GM15510 (cell line): ENCODE data around the gene CNOT6L.

ENCODE experiments used
- POLR2A ChIP-seq: IDR thresholded peaks from 3 replicates; pipeline ENCODE4 v1.6.1; 2011; ENCODE audit warnings: borderline replicate concordance; ENCODE audit not compliant: insufficient read length; ENCODE audit errors: extremely low read depth

CNOT6L gene

DNA sequence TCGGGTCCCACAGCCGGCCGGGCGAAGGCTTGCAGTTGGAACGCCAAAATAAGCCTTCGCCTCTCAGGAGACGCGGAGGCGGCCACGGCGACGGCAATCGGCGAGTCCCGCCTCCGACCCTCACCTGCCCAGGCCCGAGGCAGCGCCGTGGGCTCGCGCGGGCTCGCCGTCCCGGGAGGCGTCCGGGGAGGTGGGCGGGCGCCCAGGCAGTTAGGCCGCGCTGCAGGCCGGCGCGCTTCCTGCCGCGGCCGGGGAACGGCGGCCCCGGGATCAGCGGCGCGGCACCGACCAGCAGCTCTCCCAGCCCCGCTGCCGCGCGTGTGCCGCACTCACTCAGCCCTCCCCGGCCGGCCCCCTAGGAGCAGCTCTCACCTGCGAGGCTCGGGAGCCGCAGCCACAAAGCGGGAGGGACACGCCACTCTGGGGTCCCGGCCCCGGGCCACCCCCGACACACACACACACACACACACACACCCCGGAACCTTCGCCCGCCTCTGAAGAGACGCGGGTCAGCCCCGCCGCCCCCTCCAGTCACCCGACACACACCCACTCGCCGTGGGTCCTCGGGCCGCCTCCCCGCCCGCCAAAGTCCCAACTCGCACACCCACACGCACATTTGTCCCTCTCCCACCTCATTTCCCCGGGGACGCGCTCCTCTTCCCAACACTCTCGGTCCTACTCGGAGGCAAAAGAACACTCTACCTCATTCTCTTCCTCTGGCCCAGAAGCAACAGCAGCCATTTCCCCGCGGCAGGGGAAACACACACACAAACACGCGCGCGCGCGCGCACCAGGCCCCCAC lies at the start of gene CNOT6L:
CNOT6L (minus strand) TSS at position 767 of the 802 bp plus-strand sequence; CDS start at position 707, 60 bp downstream.
- TF ChIP-seq POLR2A: peak; percentile 46

DNA sequence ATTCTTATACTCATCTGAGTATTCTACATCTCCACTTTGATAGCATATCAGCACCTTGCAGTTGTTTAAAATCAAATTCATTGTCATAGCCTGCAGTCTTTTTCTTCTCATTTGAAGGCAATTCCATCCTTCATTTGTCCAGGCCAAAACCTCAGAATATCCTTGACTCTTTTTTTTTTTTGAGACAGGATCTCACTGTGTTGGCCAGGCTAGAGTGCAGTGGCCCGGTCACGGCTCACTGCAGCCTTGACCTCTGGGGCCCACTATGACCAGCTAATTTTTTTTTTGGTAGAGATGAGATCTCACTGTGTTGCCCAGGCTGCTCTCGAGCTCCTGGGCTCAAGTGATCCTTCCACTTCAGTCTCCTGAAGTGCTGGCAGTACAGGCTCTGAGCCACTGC lies 46.1 kb upstream of the CNOT6L start:
- no peak for TF ChIP-seq POLR2A

DNA sequence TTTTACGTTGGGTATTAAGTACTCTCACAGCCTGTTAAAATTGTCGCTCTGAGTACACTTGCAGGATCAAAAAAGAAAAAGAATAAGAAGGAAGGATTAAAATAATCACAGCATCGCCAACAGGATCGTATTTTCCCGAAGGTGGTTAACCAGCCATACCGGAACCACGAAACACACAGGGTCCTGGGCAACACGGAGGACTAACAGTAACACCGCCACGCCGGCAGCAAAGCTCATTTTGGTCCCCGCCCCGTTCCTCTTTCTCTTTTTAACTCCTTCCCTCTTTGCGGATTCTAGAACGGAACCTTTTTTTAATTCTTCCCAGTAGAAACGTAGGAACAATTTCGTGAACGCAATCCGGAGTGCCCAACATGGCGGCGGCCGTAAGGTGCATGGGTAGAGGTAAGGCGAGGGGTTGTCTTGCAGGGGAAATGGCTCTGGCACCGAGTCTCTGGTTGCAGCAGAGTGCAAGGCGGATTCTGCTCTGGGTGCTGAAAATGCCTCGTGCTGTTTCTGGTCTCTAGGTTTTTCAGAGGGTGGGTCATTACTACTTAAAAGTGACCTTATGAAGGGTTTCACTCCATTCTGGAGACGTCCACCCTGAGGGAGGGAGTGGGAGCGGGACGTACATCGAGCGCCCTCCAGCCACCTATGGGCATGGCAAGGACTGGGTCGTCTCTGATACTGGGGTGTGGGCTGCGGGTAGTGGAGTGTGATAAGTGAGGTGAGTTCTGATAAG lies 43.5 kb upstream of the CNOT6L start, which contains the start of gene MRPL1:
MRPL1 (plus strand) TSS at position 353 of the 739 bp plus-strand sequence; CDS start at position 372, 19 bp downstream.
- peak; percentile 84 for TF ChIP-seq POLR2A

DNA sequence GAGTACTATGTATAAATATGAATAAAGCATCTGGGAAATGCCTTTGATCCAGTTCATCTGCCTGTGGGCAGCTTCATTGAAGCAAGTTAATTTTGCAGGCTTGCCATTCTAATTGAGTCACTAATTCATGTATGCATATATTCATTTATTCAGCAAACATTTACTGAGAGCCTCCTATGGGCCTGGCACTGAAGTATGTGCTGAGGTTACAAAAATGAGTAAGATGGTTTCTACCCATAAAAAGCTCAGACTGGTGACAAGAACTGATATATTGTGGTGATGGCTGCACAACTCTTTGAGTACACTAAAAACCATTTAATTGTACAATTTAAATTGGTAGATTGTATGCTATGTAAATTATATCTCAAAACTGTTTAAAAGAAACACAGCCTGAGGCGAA lies 42.3 kb upstream of the CNOT6L start:
- no peak for TF ChIP-seq POLR2A

DNA sequence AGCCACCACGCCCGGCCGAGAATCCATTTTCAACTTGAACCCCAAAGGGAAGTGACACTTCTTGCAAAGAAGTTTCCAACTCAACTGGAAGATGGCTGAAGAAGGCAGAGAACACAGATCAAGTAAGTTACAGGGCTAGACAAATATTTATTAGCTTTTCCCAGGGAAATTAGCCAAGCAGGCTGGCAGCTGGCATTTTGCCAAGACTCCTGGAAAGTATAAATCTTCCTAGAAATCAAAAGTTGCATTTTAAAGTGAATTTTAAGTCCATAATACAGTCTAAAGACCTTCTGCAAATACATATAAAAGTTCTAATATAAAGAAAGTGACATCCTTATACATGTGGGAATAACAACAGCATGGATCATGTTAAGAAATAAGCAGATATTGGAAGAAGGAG lies 40.1 kb upstream of the CNOT6L start:
- no peak for TF ChIP-seq POLR2A

DNA sequence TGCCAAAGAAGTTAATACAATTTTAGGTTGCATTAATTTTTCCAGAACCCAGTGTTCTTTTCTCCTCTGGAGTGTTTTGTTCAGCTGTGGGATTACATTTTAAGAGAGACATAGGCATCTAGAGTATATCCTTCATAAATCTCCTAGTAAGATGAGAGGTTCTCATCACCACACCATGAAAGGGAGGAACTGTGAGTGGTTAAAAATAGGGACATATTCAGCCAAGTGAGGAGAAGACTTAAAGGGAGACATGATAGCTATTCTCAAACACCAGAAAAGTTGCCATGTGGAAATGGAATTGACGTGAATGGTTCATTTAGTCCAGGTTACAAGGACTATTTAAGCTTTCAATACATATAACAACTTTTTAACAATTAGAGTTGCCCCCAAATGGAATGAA lies 37.0 kb upstream of the CNOT6L start:
- no peak for TF ChIP-seq POLR2A

DNA sequence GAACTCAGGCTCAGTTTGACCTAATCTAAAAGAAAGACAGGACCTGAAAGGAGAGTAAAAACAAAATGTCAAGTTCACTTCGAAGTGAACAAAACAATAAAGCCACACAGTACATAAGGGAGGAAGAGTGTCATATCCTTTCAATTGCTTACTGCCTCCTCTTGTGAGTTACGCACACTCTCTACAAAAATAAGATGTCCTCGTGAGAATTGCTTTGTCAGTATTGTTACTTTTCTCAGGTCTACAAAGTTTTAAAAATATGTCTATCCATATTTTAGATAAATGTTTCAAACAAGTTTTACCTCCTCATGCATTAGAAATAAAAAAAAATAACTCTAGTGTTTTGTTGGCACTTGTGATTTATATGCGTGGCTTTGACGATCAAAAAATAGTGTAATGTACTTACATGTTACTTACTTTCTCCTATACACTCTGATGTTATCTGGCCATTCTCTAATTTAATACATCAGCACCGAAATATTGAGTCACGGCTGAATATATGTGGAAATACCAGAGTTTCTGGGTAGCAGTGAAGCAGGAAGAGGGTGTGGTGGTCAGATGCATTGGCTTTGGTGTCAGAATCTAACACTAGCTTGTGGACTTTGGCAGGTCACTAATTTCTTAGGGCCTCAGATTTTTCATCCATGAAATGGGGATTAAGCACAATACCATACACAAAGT lies 35.4 kb upstream of the CNOT6L start:
- TF ChIP-seq POLR2A: no peak

DNA sequence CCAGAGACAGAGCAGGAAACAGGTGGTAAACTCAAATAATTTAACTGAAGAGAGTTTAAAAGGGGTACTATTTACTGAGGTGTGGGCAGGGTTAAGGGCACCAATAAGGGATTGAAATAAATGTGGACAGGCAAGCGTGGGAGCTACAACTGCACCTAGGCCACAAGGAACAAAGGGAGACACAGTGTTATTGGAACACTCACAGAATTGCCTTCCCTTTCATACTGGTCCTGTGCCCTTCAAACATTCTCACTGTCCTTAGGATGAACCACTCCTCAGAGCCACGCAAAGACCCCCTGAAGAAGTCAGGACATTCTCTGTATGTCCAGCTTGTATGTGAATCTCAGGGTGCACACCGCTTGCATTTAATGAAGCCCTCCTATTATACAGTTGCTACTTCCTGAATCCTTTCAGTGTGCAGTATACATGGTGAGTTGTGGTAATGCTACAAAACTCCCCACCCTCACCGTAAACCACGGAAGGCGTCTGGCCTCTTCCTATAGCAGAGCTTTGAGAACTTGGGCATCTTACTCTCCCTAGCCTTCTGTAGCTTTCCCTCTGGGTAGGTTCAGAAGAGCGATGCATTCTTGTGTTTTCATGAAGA lies 33.8 kb upstream of the CNOT6L start:
- TF ChIP-seq POLR2A: no peak

DNA sequence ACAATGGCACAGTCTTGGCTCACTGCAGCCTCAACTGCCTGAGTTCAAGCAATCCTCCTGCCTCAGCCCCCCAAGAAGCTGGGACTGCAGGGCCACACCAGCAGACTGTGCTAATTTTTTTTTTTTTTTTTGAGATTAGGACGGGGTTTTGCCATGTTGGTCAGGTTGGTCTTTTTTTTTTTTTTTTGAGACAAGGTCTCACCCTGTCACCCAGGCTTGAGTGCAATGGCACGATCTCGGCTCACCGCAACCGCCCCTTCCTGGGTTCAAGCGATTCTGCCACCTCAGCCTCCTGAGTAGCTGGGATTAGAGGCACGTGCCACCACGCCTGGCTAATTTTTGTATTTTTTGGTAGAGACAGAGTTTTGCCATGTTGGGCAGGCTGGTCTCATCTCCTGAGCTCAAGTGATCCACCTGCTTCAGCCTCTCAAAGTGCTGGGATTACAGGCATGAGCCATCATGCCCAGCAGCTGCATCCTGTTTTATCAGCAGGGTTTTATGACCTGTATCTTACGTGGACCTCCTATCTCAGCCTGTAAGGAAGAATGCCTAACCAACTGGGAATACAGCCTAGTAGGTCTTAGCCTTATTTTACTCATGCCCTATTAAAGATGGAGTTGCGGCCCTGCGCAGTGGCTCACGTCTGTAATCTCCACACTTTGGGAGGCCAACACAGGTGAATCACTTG lies 30.3 kb upstream of the CNOT6L start:
- no peak for TF ChIP-seq POLR2A

DNA sequence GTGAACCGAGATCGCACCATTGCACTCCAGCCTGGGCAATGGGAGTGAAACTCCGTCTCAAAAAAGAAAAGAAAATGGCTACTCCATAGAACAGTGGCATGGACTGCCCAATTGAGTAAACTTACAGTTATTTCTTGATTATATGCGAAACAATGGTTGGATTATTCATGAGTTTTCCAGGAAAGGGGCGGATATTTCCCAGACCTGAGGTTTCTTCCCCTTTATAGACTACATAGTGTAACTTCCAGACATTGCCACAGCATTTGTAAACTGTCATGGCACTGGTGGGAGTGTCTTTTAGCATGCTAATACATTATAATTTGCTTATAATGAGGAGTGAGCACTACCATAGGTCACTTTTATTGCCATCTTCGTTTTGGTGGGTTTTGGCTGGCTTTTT lies 29.3 kb upstream of the CNOT6L start:
- TF ChIP-seq POLR2A: no peak

DNA sequence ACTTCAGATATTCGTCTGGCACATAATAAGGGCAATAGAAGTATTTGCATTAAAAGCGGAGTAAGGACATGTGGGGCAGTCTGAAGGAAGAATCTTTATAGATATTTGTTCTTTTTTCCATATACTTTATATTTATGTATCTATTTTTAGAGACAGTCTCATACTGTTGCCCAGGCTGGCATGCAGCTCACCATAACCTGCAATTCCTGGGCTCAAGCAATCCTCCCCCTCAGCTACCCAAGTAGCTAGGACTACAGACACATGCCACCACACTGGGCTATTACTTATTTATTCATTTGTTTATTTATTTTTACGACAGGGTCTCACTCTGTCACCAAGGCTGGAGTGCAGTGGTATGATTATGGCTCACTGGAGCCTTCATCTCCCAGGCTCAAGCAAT lies 26.8 kb upstream of the CNOT6L start:
- no peak for TF ChIP-seq POLR2A

DNA sequence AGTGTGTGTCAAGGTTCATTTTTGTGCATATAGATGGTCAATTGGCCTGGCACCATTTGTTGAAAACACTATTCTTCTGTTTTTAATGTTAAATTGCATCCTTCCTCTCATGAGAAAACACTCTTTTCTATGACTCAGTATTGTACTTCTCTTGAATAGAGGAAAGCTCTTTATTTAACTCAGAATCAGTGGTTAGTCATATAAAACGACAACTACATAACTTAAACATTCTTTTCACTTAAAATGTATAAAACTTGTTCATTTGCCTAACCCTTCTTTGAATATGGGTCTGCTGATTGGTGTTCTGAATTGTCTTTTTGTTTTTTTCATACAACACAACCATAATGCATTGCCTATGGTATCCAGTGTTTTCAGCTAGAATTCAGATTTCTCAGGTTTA lies 26.2 kb upstream of the CNOT6L start:
- no peak for TF ChIP-seq POLR2A

DNA sequence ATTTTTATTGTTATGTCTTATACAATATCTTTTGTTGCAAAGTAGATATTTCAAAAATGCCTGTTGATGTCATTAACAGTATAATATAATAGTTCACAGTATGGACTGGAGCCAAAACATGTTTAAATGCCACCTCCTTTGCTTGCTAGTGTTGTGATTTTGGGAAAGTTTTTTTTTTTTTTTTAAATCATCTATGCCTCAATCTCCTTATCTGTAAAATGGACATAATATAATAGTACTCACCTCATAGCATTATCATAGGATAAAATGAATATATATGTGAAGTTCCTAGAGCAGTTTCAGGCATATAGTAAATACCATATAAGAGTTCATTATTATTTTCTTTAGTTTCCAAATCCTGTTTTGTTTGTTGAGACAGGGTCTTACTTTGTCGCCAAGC lies 25.2 kb upstream of the CNOT6L start:
- no peak for TF ChIP-seq POLR2A

DNA sequence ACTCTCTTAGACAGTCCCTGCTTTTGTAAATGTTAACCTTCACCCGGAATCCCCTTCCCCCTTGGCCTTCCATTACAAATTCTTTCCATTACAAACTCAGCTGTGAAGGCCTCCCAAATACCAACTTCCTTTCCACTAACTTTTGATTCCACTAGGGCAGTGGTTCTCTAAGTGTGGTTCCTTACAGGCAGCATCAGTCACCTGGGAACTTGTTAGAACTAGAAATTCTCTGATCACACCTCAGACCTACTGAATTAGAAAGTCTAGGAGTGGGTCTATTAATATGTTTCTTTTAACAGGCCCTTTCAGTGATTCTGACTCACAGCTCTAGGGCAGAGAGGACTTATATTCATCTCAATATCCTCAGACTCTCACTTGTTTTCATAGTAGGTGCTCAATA lies 24.5 kb upstream of the CNOT6L start:
- no peak for TF ChIP-seq POLR2A
